HCT116 (cell line): ENCODE data around the gene TPD52L2. TPM values are rescaled to one million over a fixed set of nuclear protein-coding genes. Genes with fewer than 3 reads are reported as not detected.
A peak's percentile ranks its signal among the peaks of the same experiment; 100 is the strongest.

ENCODE experiments used
- ATAC-seq: fragments of 200-7000 bp; cut with Tn5 transposase; 2 replicates; pipeline ENCODE4 v1.9.1; 2020; ENCODE audit warnings: mild to moderate bottlenecking, moderate library complexity
- BruUV-seq: library from RNA; stranded (reverse); fragments of 400-500 nt; replicated peaks from 2 replicates; lab custom pipeline; 2021; lab: Mats Ljungman, UMichigan
- CTCF ChIA-PET: fragments of 300-600 bp; sonication (Branson Sonifier 250); formaldehyde crosslinking; loops from one replicate; lab custom pipeline; 2021; ENCODE audit warnings: antibody characterized with exemption; lab: Charles Lee
- POLR2A ChIA-PET: fragments of 300-600, 350-600 bp; sonication (Branson Sonifier 250); formaldehyde crosslinking; loops from one replicate; lab custom pipeline; 2021; ENCODE audit warnings: antibody characterized with exemption; lab: Charles Lee
- RAD21 ChIA-PET, 2 experiments: fragments of 300-600 bp; sonication (Branson Sonifier 250); formaldehyde crosslinking; loops; one replicate each; lab custom pipeline; 2023; ENCODE audit warnings: low total read pairs in 2 of 2; ENCODE audit not compliant: uncharacterized antibody in 2 of 2, unreplicated experiment in 2 of 2, low non-redundant PET in 1 of 2; lab: Charles Lee
- DNase-seq: peaks from one replicate; pipeline ENCODE4 v3.0.0-alpha.2; 2010; ENCODE audit warnings: low read depth, low spot score
- H2AFZ ChIP-seq: fragments of 200-600 bp; shearing (Covaris generic), sonication (generic); 2 replicates; pipeline ENCODE4 v1.6.1; 2017; ENCODE audit warnings: low read depth, mixed run types, mixed read lengths, antibody characterized with exemption, low read length; ENCODE audit not compliant: poor library complexity, severe bottlenecking
- H3K27ac ChIP-seq: 2 replicates; pipeline ENCODE4 v1.5.1; 2012; ENCODE audit warnings: low read depth, low read length
- H3K27me3 ChIP-seq: fragments of 200-600 bp; sonication (generic); 2 replicates; pipeline ENCODE4 v1.6.1; 2016; ENCODE audit warnings: mixed run types, low read length, mixed read lengths; ENCODE audit not compliant: insufficient read depth
- H3K36me3 ChIP-seq, 2 experiments: fragments of 200-500 bp in 1 of 2; fragments of 200-600 bp in 1 of 2; sonication (Bioruptor generic) in 1 of 2; sonication (generic) in 1 of 2; 2 replicates each; pipeline versions ENCODE4 v1.5.1 to v1.6.1; 2014 to 2016; ENCODE audit warnings: low read length in 2 of 2, inconsistent platforms in 1 of 2, mixed read lengths in 1 of 2, mixed run types in 1 of 2; ENCODE audit not compliant: insufficient read depth in 2 of 2, control insufficient read depth in 1 of 2
- H3K4me1 ChIP-seq, 2 experiments: fragments of 200-600 bp in 1 of 2; sonication (generic) in 1 of 2; 2 replicates each; pipeline versions ENCODE4 v1.5.1 to v1.6.1; 2012 to 2017; ENCODE audit warnings: low read length in 2 of 2, inconsistent platforms in 1 of 2, mild to moderate bottlenecking in 1 of 2, mixed read lengths in 1 of 2, mixed run types in 1 of 2, moderate library complexity in 1 of 2; ENCODE audit not compliant: insufficient read depth in 2 of 2, control insufficient read depth in 1 of 2
- H3K4me2 ChIP-seq: fragments of 200-600 bp; sonication (generic); 2 replicates; pipeline ENCODE4 v1.6.1; 2017; ENCODE audit warnings: mixed run types, low read length, mixed read lengths
- H3K4me3 ChIP-seq, 2 experiments: fragments of 200-600 bp in 1 of 2; sonication (generic) in 1 of 2; replicated peaks in 1 of 2; 2 replicates each; pipeline ENCODE4 v1.5.1; 2011 to 2016; ENCODE audit warnings: low read length in 2 of 2, control low read depth in 1 of 2, low read depth in 1 of 2, mild to moderate bottlenecking in 1 of 2, mixed read lengths in 1 of 2, mixed run types in 1 of 2
- H3K79me2 ChIP-seq: fragments of 200-600 bp; sonication (generic); 2 replicates; pipeline ENCODE4 v1.6.1; 2017; ENCODE audit warnings: mild to moderate bottlenecking, mixed run types, low read length, moderate library complexity, mixed read lengths; ENCODE audit not compliant: insufficient read depth
- H3K9ac ChIP-seq: fragments of 200-600 bp; sonication (generic); 2 replicates; pipeline ENCODE4 v1.6.1; 2016; ENCODE audit warnings: low read length, mixed read lengths
- H3K9me2 ChIP-seq: fragments of 200-600 bp; sonication (generic), shearing (Covaris generic); 2 replicates; pipeline ENCODE4 v1.6.1; 2017; ENCODE audit warnings: mixed run types, mild to moderate bottlenecking, moderate library complexity; ENCODE audit not compliant: insufficient read depth
- H3K9me3 ChIP-seq, 2 experiments: fragments of 200-500 bp in 1 of 2; fragments of 200-600 bp in 1 of 2; sonication (Bioruptor generic) in 1 of 2; sonication (generic) in 1 of 2; 2 replicates each; pipeline ENCODE4 v1.6.1; 2014 to 2017; ENCODE audit warnings: low read length in 2 of 2, mixed read lengths in 2 of 2, inconsistent platforms in 1 of 2, low read depth in 1 of 2, mild to moderate bottlenecking in 1 of 2, mixed run types in 1 of 2, moderate library complexity in 1 of 2; ENCODE audit not compliant: control insufficient read depth in 1 of 2, insufficient read depth in 1 of 2
- H4K20me1 ChIP-seq: fragments of 200-600 bp; sonication (generic), shearing (Covaris generic); 2 replicates; pipeline ENCODE4 v1.6.1; 2017; ENCODE audit warnings: mixed run types, mild to moderate bottlenecking, moderate library complexity; ENCODE audit not compliant: insufficient read depth
- EGR1 ChIP-seq: IDR thresholded peaks from 2 replicates; pipeline ENCODE4 v1.6.1; 2012; ENCODE audit warnings: low read depth
- ELF1 ChIP-seq: IDR thresholded peaks from 2 replicates; pipeline ENCODE4 v1.6.1; 2012; ENCODE audit warnings: low read depth, borderline replicate concordance
- FOSL1 ChIP-seq: IDR thresholded peaks from 2 replicates; pipeline ENCODE4 v1.6.1; 2012; ENCODE audit warnings: low read depth
- JUND ChIP-seq: IDR thresholded peaks from 2 replicates; pipeline ENCODE4 v1.6.1; 2012
- POLR2A ChIP-seq: IDR thresholded peaks from 2 replicates; pipeline ENCODE4 v1.7.0; 2011; ENCODE audit warnings: borderline replicate concordance; ENCODE audit not compliant: insufficient read depth, insufficient read length; ENCODE audit errors: extremely low read depth
- SIN3A ChIP-seq: IDR thresholded peaks from 2 replicates; pipeline ENCODE4 v1.6.1; 2012; ENCODE audit warnings: low read depth
- SP1 ChIP-seq: IDR thresholded peaks from 2 replicates; pipeline ENCODE4 v1.6.1; 2012; ENCODE audit warnings: low read depth
- SRF ChIP-seq: IDR thresholded peaks from 2 replicates; pipeline ENCODE4 v1.6.1; 2012; ENCODE audit warnings: low read depth
- YY1 ChIP-seq: IDR thresholded peaks from 2 replicates; pipeline ENCODE4 v1.6.1; 2011; ENCODE audit warnings: low read length, low read depth, moderate library complexity, mild to moderate bottlenecking; ENCODE audit not compliant: insufficient replicate concordance; ENCODE audit errors: extremely low read depth
- ZFX ChIP-seq: fragments of 450-650 bp; IDR thresholded peaks from 2 replicates; pipeline ENCODE4 v1.6.1; 2017
- intact Hi-C: fragments of 100-400 bp; cut with micrococcal nuclease; formaldehyde crosslinking; loops from 2 replicates; pipeline ENCODE4 v1.10.0; 2022
- total RNA-seq: library from RNA; stranded (reverse); gene quantifications from one replicate; pipeline ENCODE4 v1.2.1, GENCODE V29; 2021; ENCODE audit not compliant: unreplicated experiment
- TF ChIP-seq, protein P1 (sequence below): IDR thresholded peaks from 2 replicates; pipeline ENCODE4 v1.6.1; 2012; ENCODE audit warnings: low read depth

Gene TPD52L2
- total RNA-seq, 1 experiment from 2014 or later = 149 TPM

DNA sequence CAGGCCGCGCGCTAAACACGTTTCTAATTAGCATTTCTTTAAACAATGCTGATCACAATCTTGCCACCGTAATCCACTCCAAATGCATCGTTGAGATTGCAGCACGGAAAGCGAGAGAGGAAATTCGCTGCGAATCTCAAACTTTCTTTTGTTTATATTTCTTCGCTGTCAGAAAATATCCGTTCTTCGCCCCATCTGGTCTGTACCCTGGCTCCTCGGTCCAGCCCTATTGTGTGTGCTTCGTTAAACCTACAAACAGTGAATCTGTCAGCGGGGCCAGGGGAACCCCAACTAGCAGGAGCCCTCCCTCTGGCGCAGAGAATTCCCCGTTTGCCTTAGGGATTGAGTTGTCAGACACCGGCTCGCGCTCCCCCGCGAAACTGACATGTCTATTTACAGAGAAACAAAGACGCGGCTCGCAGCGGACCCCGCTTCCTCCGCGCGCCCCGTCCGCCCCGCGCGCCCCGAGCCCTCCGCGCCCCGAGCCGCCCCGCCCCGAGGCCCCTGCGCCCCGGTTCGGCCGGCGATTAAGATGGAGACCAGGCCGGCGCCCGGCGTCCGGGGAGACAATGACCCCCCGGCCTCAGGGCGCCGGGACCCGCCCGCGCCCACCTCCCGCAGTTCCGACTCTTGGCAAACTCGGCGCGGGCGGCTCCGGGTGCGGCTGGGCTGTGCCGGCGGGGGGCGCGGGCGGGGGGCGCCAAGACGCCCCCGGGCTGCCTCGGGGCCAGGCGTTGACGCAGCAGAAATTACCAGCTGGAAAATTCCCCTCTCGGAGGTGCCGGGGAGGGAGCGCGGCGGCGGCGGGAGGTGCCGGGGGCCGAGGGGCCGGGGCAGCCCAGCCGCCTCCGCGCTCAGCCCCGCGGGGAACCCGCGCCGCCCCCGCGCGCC is 34.9 kb upstream of the TPD52L2 start:
- intact Hi-C loops = no loop called here
- H3K9me2 ChIP-seq = no peaks in the 10 kb centered on the region
- H3K79me2 ChIP-seq = 0 out of 2 replicates have a peak, but pooled peaks cover 3% of the 10 kb centered on the region
- H3K27me3 ChIP-seq = no peaks in the 10 kb centered on the region
- POLR2A ChIA-PET = no interaction called here
- ATAC-seq = no peak
- TF ChIP-seq YY1 = no peak
- no peak for TF ChIP-seq SRF
- no peak for TF ChIP-seq SIN3A
- TF ChIP-seq EGR1 = no peak
- no peak for TF ChIP-seq POLR2A
- TF ChIP-seq, protein P1, sequence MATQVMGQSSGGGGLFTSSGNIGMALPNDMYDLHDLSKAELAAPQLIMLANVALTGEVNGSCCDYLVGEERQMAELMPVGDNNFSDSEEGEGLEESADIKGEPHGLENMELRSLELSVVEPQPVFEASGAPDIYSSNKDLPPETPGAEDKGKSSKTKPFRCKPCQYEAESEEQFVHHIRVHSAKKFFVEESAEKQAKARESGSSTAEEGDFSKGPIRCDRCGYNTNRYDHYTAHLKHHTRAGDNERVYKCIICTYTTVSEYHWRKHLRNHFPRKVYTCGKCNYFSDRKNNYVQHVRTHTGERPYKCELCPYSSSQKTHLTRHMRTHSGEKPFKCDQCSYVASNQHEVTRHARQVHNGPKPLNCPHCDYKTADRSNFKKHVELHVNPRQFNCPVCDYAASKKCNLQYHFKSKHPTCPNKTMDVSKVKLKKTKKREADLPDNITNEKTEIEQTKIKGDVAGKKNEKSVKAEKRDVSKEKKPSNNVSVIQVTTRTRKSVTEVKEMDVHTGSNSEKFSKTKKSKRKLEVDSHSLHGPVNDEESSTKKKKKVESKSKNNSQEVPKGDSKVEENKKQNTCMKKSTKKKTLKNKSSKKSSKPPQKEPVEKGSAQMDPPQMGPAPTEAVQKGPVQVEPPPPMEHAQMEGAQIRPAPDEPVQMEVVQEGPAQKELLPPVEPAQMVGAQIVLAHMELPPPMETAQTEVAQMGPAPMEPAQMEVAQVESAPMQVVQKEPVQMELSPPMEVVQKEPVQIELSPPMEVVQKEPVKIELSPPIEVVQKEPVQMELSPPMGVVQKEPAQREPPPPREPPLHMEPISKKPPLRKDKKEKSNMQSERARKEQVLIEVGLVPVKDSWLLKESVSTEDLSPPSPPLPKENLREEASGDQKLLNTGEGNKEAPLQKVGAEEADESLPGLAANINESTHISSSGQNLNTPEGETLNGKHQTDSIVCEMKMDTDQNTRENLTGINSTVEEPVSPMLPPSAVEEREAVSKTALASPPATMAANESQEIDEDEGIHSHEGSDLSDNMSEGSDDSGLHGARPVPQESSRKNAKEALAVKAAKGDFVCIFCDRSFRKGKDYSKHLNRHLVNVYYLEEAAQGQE = no peak
- TF ChIP-seq SP1 = no peak
- no peak for TF ChIP-seq ELF1
- TF ChIP-seq JUND = no peak
- TF ChIP-seq FOSL1 = no peak
- TF ChIP-seq ZFX = no peak
- peak overlapping the region; percentile 61 for H3K4me2 ChIP-seq
- DNase-seq = no peak
- no peak overlapping the region for H3K9ac ChIP-seq
- no peaks in the 10 kb centered on the region for H4K20me1 ChIP-seq
- no peaks in the 10 kb centered on the region for H3K36me3 ChIP-seq
- peak overlapping the region; percentile 18; the same call in 1 of the 2 replicates for H3K27ac ChIP-seq
- peaks cover 14 to 44% of the 10 kb centered on the region in 2 experiments for H3K4me1 ChIP-seq
- RAD21 ChIA-PET = no interaction called here
- no TSS peak for BruUV-seq
- H3K4me3 ChIP-seq = peak overlapping the region; percentile 26 to 51
- no peak overlapping the region for H2AFZ ChIP-seq
- CTCF ChIA-PET = no interaction called here
- H3K9me3 ChIP-seq = no peaks in the 10 kb centered on the region
